HL-60/S4 (cell line): ENCODE data around the gene CLEC16A.

Source experiments
- in situ Hi-C: fragments of 300-500 bp; cut with MboI; formaldehyde crosslinking; loops from 2 replicates; pipeline ENCODE4 v1.14.3; 2022; ENCODE audit warnings: low sequenced_read_pairs

Gene CLEC16A

DNA sequence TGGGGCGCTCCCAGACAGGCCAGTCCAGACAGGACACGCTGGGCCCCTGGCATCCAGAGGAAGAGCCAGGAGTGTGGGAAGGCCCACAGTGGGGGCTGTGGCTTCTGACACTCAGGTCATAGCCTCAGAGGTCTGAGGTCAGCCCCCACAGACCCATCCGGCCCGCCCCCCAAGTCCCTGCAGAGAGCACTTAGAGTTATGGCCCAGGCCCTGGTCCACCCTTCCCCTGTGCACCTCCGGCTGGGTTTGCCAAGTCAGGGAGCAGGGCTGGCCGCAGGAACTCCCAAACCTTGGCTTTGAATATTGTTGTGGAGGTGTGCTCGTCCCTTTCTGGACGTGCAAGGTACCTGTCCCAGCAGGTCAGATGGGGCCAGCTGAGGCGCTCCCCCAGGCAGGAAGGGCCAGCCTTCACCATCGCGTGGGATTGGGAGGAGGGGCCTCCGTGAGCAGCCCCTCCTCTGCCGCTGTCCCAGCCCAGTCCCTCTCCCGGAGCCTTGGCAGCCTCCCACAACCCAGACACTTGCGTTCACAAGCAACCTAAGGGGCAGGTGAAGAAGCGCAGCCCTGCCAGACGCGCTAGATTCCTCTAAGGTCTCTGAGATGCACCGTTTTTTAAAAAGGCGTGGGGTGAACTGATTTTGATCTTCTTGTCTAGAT lies 237.0 kb downstream of the CLEC16A start:
- in situ Hi-C loops = no loop called here

DNA sequence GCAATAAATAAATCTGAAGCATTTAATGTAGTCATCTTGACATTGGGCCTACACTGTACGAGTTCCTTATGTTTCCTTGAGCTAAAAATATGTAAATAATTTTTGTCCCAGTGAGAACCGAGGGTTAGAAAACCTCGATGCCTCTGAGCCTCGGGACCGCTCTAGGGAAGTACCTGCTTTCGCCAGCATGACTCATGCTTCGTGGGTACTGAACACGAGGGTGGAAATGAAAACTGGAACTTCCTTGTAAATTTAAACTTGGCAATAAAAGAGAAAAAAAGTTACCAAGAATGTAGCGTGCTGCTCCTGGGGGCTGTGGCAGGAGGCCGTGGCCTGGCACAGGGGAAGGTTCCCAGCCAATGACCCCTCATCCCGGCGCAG lies 237.5 kb downstream of the CLEC16A start:
- in situ Hi-C loops = no loop called here

DNA sequence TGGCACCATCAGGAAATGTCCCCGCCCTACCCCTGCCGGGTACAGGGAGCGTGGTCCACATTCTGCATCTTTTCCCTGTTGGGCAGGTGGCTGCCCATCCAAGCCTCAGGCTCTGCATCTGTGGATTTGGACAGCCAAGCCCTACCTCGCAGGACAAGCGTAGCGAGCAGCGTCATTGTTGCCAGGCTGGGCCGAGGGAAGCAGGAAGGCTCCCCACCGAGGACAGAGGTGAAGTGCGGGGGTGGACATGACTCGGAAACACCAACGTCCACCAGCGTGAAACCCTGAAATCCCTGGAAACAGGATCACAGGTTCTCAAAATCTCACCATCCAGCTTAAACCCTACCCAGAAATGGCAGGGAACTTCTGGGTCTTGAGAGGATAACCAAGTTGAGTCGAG lies 238.0 kb downstream of the CLEC16A start:
- in situ Hi-C loops = no loop called here

DNA sequence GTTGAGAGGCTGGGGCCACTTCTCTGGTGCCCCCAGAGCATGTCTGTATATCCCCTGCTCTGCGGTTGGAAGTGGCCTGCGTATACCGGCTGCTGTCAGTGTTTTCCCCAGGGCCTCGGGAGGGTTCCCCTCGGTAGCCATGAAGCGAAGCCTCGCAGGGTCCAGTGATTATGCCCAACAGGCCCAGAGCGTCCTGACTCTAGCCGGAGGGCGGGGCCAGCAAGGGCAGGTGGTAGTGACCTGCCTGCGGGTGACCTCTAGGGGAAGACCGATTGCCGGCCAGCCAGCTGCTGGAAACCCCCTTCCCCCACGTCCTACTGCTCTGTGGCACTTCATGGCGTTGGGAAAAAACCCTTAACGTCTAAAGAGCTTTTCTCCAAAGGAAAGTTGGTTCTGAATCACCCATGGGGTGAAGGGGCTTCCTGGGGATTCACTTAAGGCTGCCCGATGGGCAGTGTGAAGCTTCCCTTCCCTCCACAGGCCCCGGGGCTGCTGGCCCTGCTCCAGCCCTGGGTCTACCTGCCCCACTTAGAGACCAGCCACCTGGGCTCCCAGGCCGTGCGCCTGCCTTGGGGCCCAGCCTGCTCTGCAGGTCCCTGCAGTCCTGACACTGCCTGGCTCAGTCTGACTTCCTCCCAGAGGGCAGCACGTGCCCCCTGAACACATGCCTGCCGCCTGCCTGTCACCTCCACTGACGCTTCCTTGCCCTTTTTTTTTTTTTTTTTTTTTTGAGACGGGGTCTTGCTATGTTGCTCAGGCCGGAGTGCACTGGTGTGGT lies 238.9 kb downstream of the CLEC16A start:
- in situ Hi-C loops = no loop called here

DNA sequence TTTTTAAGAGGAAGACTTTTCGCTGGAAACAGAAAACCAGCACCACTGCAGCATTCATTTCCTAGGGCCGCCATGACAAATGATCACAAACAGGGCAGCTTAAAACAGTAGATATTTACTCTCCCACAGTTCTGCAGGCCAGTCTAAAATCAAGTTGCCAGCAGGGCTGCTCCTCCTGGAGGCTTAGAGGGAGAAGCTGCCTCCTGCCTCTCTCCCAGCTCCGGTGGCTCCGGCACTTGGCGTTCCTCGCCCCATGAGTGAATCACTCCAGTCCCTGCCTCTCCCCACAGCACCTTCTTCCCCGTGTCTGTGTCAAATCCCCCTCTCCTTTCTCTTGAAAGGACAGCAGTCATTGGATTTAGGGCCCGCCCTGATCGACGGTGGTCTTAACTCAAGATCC lies 239.6 kb downstream of the CLEC16A start:
- in situ Hi-C loops = no loop called here

DNA sequence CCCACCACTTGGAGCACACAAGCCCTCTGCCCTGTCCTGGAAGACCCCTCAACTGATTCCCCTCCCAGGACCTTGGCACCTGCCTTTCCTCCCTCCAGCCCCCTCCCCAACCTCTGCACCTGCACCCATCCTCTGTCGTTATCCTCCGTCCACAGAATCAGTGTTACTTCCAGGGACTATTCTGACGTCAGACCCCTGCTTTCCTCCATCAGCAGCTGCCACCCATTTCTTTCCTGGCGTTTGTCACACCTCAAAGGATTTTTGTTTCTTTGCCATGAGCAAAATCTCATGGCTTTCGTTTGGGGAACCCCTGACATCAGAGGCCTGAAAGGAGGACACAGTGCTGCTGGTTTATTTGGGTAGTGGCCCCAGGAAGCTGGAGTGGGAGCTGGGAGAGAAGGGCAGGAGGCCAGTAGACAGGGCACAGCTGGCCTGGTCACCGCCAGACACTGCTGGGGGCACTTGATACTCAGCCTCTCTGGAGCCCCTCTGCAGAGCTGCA lies 243.2 kb downstream of the CLEC16A start:
- in situ Hi-C loops = no loop called here

DNA sequence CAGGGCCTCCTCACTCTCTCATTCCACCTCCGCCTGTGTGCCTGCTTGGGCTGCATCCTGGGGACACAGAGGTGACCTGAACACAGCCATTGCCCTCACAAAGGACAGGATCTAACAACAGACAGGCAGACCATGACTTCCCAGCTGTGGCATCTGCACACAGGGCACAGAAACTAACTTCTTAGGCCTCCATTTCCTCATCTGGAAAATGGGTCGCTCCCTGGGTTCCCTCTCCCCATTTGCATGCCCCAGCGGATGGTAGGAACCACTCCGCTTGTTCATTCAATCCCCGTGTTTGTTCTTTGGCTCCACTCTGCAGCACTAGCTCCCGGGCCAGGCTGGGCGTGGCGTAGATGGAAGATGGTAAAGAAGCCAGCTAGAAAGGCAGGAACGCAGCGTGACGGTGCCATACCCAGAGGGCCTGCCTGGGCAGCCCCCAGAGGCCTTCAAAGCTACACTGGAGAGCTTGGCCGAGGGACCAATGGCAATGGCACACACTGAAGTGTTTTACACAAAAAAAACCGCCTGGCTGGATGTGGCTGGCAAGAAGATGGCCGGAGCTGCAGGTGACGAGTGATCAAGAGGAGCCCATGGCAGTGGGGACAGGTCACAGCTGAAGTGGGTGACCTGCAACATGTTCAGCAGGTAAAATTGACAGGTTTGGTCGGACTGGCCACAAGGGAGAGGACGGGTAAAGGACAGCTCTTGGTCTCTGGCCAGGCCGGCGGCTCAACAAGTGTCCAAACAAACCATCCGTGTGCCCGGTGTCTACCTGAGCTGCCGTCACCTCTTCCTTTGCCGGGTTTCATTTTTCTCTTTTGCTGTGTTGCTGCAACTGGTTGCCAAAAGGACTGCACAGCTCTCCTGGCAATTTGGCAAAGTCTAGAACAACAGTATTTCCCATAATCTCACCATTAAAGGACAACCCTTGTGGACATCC lies 244.7 kb downstream of the CLEC16A start:
- in situ Hi-C loops = no loop called here

DNA sequence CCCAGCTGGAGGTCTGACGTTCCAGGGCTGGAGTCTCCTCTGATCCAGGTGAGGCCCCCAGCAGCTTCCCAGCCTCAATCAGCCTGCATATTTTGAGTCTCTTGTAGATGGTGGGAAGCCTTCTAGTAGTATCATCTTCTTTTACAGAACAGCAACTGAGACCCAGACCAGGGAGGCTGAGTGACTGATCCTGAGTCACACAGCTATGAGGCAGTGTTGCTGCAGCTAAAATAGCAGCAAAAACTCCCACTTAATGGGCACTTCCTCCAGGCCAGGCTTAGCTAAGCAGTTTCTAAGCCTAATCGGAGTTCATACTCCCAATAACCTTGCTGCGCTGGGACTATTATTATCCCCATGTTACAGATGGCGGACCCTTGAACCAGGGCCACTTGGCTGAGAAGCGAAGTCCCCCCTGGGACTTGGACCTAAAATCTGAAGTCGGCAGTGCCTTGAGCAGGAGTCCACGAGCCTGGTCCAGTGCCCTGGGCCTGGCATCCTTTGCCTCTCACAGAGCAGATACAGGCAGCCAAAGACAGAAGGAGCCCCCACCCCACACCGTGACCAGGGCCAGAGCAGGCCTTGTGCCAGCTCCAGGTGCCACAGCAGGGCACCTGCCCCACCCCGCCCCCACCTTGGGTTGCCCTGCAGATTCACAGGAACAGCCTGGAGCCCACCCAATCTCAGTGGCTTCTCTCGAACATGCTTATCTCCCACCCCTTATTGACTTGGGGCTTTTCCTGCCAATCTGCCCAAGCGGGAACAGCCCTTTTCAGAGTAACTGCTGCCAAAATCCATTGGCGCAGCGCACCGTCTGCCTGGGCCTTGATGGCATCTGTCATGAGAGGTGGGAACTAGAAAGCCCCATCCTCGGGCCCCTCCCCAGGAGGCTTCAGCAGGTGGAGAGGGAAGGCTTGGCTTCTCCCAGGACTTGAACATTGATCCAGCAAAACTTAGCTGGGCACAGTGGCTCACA lies 246.5 kb downstream of the CLEC16A start:
- in situ Hi-C loops = no loop called here

DNA sequence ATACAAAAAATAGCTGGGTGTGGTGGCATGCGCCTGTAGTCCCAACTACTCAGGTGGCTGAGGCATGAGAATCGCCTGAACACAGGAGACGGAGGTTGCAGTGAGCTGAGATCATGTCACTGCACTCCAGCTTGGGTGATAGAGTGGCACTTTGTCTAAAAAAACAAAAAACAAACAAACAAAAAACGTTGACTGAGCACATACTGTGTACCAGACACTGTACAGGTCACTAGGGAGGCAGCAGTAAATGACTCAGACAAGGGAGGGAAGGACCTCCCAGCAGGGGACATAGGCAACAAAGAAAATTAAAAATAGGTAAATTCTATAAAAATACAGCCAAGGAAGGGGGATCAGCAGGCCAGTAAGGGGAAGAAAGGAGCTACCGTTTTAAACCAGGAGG lies 247.3 kb downstream of the CLEC16A start:
- in situ Hi-C loops = no loop called here

DNA sequence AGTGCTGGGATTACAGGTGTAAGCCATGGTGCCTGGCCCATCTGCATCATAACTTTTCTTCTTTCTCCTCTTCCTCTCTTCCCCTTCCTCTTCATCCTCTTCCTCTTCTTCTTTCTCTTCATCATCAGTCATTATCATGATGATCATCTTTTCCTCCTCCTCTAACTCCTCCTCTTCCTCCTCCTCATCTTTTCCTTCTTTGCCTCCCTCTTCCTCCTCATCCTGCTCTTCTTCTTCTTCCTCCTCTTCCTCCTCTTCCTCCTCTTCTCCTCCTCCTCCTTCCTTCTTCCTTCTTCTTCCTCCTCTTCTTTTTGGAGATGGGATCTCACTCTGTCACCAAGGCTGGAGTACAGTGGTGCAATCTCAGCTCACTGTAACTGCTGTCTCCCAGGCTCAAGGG lies 249.1 kb downstream of the CLEC16A start:
- in situ Hi-C loops = no loop called here

DNA sequence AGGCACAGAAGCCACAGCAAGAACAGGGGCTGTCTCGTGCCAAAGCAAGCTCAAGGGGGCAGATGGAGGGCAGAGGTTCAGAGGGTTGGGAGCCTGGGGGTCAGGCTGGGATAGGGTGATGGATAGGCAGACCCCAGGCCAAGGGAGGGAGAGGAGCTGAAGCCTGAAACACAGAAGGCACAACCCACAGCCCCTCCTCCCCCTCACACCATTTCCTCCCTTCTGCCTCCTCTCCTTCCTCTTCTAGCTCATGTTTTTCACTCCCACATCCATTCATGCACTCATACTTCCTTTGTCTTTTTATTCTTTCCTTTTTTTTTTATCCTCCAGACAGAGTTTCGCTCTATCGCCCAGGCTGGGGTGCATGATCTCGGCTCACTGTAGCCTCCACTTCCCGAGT lies 250.5 kb downstream of the CLEC16A start:
- in situ Hi-C loops = no loop called here

DNA sequence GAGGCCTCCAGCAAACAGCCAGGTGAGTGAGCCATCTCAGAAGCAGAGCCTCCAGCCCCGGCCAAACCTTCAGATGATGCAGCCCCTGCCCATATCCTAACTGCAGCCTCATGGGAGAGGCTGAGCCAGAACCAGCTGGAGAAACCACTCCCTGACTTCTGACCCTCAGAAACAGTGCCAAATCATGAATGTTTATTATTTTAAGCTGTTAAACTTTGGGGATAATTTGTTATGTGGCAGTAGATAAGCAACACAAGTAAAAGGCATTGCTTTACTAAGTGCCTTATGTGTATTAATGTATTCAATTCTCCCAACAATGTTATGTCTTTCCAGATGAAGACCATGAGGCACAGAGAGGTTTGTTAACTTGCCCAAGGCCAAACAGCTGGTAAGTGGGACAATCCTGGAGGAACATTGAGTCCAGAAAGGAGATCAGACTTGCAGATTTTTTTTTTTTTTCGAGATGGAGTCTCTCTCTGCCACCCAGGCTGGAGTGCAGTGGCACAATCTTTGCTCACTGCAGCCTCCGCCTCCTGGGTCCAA lies 252.0 kb downstream of the CLEC16A start:
- in situ Hi-C loops = no loop called here

DNA sequence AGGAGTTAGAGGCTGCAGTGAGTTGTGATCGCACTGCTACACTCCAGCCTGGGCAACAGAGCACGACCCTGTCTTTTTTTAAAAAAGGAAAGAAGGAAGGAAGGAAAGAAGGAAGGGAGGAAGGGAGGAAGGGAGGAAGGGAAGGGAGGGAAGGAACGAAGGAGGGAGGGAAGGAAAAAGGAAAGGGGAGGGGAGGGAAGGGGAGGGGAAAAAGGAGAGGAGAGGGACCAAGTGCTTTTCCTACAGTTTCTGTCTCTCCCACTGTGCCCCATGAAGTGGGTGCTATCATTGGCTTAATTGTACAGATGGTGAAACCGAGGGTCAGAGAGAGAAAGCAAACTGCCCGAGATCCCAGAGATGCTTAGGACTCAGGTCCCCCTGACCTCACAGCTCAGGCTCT lies 254.0 kb downstream of the CLEC16A start:
- in situ Hi-C loops = no loop called here

DNA sequence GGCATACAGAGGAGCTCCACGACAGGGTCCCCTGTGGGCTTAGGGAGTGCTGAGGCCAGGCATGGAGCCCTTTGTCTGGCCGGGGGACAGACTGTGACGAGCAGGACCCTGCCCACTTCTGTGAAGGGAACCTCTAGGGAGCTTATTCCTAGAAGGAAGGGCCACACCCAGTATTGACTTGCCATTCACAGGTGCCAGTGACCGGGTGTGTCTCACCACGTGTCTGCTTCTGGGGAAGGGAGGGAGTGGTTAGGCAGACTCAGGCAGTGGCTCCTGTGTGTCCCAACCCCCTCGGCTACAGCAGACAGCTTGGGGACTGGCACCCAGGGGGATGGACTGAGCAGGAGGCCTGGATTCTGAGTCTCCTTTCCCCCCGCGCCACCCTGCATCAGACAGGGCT lies 254.5 kb downstream of the CLEC16A start:
- in situ Hi-C loops = no loop called here

DNA sequence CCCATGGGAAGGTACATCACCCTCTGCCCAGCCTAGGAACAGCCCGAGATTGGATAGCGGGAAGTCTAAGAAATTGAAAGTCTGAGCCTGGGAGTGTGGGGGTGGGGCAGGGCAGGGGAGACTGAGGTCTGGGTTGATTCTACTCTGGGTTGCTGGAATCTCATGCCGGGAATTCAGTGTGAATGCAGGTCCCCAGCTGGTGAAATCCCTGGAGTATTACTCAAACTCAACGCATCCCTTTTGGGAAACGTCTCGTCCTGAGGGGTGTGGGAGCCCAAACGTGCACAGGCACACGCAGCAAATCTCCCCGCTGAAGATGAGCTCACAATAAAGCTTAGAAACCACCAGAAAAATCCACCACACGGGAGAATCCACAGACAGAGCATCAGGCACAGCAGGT lies 256.2 kb downstream of the CLEC16A start:
- in situ Hi-C loops = no loop called here

DNA sequence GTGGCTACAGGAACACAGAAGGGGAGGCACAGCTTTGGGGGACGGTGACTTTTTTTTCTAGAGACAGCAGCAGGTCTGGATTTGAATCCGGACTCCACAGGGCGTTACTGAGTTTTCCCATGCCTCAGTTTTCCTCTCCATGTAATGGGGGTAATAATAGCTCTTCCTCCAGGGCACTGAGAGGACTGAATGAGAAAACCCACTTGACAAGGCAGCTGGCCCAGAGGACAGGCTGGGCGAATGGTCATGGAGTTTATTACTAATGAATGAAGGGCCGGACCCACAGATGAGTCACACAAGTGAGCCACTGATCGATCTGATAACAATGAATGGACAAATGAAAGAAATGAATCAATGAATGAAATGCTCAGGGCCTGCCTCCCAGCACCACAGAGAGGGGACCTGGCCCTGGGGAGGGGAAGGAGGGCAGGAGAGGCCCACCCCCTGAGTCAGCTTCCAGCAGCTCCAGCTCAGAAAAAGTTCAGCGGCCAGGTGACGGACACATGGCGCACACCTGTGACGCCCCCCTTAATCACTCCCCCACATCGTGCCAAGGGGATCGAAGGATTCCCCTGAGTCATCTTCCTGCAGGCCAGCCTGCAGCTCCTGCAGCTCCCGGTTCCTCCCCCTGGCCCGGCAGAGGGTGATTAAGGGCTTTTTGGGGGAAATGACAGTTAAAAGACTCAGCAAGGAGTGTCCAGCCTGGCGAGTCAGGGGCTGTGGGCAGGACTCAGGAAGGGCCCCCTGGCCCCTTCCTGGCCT lies 257.3 kb downstream of the CLEC16A start:
- in situ Hi-C loops = no loop called here

DNA sequence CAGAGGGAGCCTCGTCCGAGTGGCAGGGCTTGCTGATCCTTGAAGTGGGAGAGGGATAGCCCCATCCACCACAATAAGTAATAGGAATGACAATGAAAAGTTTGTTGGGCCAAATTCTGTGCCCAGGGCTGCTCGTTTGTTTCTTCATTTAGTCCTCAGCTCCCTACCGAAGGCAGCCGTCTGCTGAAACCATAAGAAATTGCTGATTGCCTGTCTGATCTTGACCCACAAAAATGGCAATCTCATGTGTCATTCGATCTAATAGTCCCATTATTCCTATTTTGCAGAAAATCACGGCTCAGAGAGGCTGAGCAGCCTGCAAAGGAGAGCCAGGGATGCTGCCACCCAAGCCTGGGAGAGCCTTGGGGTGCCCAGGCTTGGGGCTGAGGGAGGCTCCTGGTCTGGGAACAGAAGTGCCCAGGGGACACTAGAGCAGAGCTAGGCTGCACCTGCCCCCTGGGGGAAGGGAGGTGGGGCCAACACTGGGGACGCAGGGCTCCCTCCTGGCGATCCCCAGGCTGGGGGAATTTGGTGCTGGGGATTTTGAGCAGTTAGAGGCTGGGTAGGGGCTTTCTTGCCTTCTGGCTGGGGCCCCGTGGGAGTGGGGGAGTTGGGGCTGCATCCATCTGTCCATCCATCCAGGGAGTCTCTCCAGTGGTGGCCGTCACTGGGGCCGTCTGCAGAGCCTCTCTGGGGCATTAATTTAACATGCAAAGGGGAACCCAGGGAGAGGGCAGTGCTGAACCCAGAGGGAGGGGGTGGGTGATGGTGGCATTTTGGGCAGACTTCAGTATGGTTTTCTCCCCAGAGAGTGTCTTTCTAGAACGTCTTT lies 258.1 kb downstream of the CLEC16A start:
- in situ Hi-C loops = no loop called here

DNA sequence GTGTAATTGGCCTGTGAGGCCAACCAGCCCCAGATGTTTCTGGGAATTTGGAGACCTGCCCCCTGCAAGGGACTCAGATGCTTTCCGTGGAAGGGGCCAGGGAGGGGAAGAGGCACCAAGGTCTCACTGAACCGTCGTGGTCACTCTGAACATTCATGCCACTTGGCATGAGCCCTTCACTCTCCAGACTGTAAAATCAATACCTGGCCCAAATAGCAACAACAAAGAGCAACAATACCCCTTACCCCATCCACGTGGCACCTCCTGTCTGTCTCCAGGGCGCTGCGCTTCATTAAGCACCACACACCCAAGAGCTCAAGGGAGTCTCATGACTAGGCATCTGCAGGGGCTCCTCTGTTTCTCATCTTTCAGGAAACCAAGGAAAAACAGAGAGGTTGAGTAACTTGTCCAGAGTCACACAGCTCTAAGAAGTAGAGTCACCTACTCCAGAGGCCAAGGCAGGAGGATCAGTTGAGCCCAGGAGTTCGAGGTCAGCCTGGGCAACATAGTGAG lies 258.8 kb downstream of the CLEC16A start:
- in situ Hi-C loops = no loop called here
